ENCODE data around the gene MYO7B.
A peak's percentile ranks its signal among the peaks of the same experiment; 100 is the strongest.

The MYO7B gene

GRCh38 chr2:127675331-127676261 is 140.1 kb downstream of the MYO7B start, which contains the start of gene LIMS2:
Gene LIMS2 (minus strand): TSS chr2:127675530. CDS start chr2:127675024, 506 bp downstream.
- TF ChIP-seq CTCF (IDR thresholded peaks at IDR 0.05; ENCODE audit: low read depth, low read length, missing control alignments), result no peak
- H3K4me3 ChIP-seq (replicated peaks; ENCODE audit: low read depth, low read length), result peak within 1 kb of the TSS; percentile 37
- DNase-seq (ENCODE audit: extremely low read depth, low read depth), result no peak

- no peak for TF ChIP-seq CTCF (IDR thresholded peaks at IDR 0.05; ENCODE audit: low read depth, low read length, missing control alignments)
- DNase-seq (ENCODE audit: extremely low read depth, low read depth), result no peak
- H3K4me3 ChIP-seq (replicated peaks; ENCODE audit: low read depth, low read length), result no peak overlapping the region
These were observed 141.4 kb downstream of the MYO7B start for GRCh38 chr2:127676906-127677305.

- no peak for DNase-seq (ENCODE audit: extremely low read depth, low read depth)
These were observed 143.0 kb downstream of the MYO7B start for GRCh38 chr2:127678531-127678930.

GRCh38 chr2:127678991-127679390 is 143.5 kb downstream of the MYO7B start:
- H3K4me3 ChIP-seq (replicated peaks; ENCODE audit: low read depth, low read length), result no peak overlapping the region
- no peak for TF ChIP-seq CTCF (IDR thresholded peaks at IDR 0.05; ENCODE audit: low read depth, low read length, missing control alignments)
- no peak for DNase-seq (ENCODE audit: extremely low read depth, low read depth)

More at GRCh38 chr2:127678531-127678930, 143.0 kb downstream of the MYO7B start:
- no peak overlapping the region for H3K4me3 ChIP-seq (replicated peaks; ENCODE audit: low read depth, low read length)
- TF ChIP-seq CTCF (IDR thresholded peaks at IDR 0.05; ENCODE audit: low read depth, low read length, missing control alignments), result no peak

GRCh38 chr2:127679680-127680361 is 144.3 kb downstream of the MYO7B start:
- H3K4me3 ChIP-seq (replicated peaks; ENCODE audit: low read depth, low read length), result no peak overlapping the region
- TF ChIP-seq CTCF (IDR thresholded peaks at IDR 0.05; ENCODE audit: low read depth, low read length, missing control alignments), result no peak
- DNase-seq (ENCODE audit: extremely low read depth, low read depth), result no peak

GRCh38 chr2:127680706-127681287 is 145.3 kb downstream of the MYO7B start:
- H3K4me3 ChIP-seq (replicated peaks; ENCODE audit: low read depth, low read length), result no peak overlapping the region

More at GRCh38 chr2:127680706-127681287, 145.3 kb downstream of the MYO7B start:
- no peak for TF ChIP-seq CTCF (IDR thresholded peaks at IDR 0.05; ENCODE audit: low read depth, low read length, missing control alignments)
- DNase-seq (ENCODE audit: extremely low read depth, low read depth), result no peak
